ENCODE data around the gene ABCA3. TPM values are rescaled to one million over a fixed set of nuclear protein-coding genes. Genes with fewer than 3 reads are reported as not detected.

ABCA3 gene
- total RNA-seq, 4 donors from 2014 or later: 1.3 to 18.7 (median 4.7) TPM

DNA sequence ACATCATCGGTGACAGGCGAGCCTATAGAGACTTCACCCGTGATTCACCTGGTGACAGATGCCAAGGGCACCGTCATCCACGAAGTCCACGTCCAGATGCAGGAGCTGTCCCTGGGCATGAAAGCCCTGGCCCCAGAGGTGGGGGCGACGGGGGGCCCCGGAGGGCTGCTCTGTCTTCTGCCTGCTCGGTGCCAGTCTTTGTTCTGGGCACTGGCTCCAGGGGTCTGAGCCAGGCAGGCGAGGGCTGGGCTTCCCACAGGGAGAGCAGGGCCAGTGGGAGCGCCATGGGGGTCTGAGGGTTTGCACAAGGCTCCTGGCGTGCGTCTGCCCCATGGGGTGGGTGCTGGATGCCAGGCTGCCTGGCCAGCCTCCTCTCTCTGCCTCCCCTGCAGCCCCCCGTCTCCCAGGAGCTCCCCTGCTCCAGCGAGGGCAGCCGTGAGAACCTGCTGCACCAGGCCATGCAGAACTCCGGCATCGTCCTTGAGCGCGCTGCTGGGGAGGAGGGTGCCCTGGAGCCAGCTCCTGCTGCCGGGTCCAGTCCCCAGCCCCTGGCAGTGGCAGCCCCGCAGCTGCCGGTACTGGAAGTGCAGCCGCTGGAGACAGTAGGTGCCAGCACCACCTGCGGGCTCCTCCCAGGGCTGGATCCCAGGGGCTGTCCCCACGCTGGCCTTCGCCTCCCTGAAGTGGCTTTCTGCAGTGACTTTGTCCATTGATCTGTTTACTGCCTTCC is 107.3 kb downstream of the ABCA3 start:
- Histone ChIP-seq H3K27ac (no peak overlapping the region), H3K36me3 (no peaks in the 10 kb centered on the region), H3K9me3 (no peaks in the 10 kb centered on the region), H3K4me3 (no peak overlapping the region), H3K4me1 (peaks cover 0 to 12% of the 10 kb centered on the region in 2 donors), H3K27me3 (peaks cover 5 to 7% of the 10 kb centered on the region in 2 donors)
- intact Hi-C loops (cut with DNase I; ENCODE audit: low total_unique reads): no loop called here
- TF ChIP-seq POLR2A (IDR thresholded peaks at IDR 0.05): no peak
- TF ChIP-seq CTCF (IDR thresholded peaks at IDR 0.05): no peak
- DNase-seq: no peak

DNA sequence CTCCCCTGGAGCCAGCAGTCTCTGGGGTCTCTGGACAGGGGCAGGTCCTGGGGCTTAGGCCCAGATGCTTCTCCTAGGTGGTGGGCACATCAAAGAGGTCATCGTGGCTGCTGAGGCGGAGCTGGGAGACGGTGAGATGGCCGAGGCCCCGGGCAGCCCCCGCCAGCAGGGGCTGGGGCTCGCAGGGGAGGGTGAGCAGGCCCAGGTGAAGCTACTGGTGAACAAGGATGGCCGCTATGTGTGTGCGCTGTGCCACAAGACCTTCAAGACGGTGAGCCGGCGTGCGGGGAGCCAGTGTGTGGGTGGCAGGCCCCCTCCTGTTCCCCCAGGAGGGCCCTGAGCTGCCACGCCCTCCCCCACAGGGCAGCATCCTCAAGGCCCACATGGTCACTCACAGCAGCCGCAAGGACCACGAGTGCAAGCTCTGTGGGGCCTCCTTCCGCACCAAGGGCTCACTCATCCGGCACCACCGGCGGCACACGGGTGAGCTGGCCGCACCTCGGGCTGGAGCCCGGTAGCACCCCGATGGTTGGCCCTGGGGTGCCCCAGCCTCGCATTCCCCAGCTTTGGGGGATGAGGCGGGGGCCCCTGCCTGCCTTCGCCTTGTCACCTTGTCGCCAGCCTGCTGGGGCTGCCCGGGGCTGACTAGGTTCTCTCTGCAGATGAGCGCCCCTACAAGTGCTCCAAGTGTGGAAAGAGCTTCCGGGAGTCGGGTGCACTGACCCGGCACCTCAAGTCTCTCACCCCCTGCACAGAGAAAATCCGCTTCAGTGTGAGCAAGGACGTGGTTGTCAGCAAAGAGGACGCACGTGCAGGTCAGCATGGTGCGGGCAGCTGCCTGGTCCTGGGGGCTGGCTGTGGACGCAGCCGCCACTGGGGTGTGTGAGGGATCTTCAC is 108.2 kb downstream of the ABCA3 start:
- Histone ChIP-seq H3K36me3 (no peaks in the 10 kb centered on the region), H3K4me3 (no peak overlapping the region), H3K9me3 (no peaks in the 10 kb centered on the region), H3K27me3 (peaks cover 5 to 7% of the 10 kb centered on the region in 2 donors), H3K27ac (no peak overlapping the region), H3K4me1 (peaks cover 0 to 12% of the 10 kb centered on the region in 2 donors)
- intact Hi-C loops (cut with DNase I; ENCODE audit: low total_unique reads): no loop called here
- DNase-seq: no peak
- TF ChIP-seq CTCF (IDR thresholded peaks at IDR 0.05) (no peak), POLR2A (IDR thresholded peaks at IDR 0.05) (no peak)

DNA sequence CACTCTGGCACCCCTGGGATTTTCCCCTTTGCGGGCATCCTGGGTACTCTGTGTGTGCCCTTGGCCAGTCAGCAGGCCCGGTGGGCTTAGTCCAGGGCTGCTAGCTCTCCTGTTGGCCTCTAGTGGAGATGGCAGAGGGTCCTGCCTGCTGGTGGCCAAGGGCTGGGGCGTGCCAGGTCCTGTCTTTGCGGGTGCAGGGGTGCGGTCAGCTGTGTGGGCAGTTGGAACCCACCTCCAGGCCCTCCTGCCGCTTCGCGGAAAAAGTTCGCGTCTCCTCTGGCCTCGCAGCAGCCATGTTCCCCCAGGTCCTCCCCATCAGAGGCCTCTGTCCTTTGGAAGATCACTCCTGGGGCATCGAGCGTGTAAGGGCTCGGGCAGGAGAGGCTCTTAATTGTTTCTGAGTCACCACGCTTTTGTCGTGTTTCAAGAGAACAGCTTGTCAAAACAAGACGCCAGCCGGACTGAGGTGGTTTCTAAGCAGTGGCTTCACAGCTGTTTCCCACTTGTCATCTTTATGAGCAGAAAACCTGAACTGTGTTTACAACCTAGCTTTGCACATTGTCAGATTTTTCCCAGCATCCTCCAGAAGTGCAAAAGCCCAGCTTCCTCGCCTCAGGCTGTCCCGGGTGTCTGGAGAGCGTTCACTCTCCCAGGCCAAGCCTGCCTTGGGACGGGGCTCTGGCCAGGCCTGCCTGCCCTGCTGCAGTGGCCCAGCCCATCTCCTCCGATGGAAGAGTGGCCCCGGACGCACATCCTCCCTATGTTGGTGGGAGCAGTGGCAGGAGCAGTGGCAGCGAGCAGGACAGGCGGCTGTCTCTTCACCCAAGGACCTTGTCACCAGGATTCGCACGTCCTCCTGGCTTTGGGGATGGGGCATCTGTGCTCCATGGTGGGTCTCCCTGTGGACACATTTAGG is 109.3 kb downstream of the ABCA3 start:
- H3K27me3 ChIP-seq: no peaks in the 10 kb centered on the region
- H3K27ac ChIP-seq: no peak overlapping the region
- no peak for DNase-seq
- no peak overlapping the region for H3K4me3 ChIP-seq
- intact Hi-C loops (cut with DNase I; ENCODE audit: low total_unique reads): no loop called here
- TF ChIP-seq CTCF (IDR thresholded peaks at IDR 0.05) (no peak), POLR2A (IDR thresholded peaks at IDR 0.05) (no peak)
- no peaks in the 10 kb centered on the region for H3K36me3 ChIP-seq
- H3K9me3 ChIP-seq: no peaks in the 10 kb centered on the region
- peaks cover 0 to 2% of the 10 kb centered on the region in 2 donors for H3K4me1 ChIP-seq

DNA sequence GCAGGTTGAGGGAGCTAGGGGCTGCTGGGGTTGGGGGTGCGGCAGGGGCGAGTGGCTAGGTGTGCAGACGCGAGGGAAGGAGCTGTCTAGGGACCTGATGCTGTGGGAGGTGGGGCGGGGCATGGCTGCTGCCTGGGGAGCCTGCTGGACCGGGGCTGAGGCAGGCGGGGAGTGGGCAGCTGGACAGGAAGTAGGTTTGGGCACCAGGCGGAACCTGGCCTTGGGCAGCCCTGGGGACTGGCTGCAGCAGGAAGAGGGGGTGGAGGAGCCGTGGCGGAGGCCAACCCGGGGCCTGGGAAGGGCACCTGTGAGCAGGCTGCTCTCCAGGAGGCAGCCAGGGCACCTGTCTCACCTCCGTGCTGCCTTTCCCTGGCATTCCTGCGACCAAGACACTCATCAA is 110.2 kb downstream of the ABCA3 start:
- H3K36me3 ChIP-seq: no peaks in the 10 kb centered on the region
- no peaks in the 10 kb centered on the region for H3K9me3 ChIP-seq

More for the DNA sequence above, 110.2 kb downstream of the ABCA3 start:
- no peak for TF ChIP-seq CTCF (IDR thresholded peaks at IDR 0.05)
- TF ChIP-seq POLR2A (IDR thresholded peaks at IDR 0.05): no peak
- no peaks in the 10 kb centered on the region for H3K27me3 ChIP-seq
- no peak for DNase-seq
- H3K27ac ChIP-seq: no peak overlapping the region
- intact Hi-C loops (cut with DNase I; ENCODE audit: low total_unique reads): no loop called here
- H3K4me1 ChIP-seq: no peaks in the 10 kb centered on the region
- H3K4me3 ChIP-seq: no peak overlapping the region
